DND-41 (cell line): ENCODE measurements around the gene SEMA5A.

ENCODE experiments used
- ATAC-seq: fragments of 200-7000 bp; cut with Tn5 transposase; 3 replicates; pipeline ENCODE4 v1.9.1; 2021; ENCODE audit warnings: low read depth; ENCODE audit not compliant: insufficient read depth
- DNase-seq: peaks from one replicate; pipeline ENCODE4 v3.0.0-alpha.2; 2020
- H2AFZ ChIP-seq: 2 replicates; pipeline ENCODE4 v1.6.0; 2012; ENCODE audit warnings: low read depth, low read length
- H3K27ac ChIP-seq: 2 replicates; pipeline ENCODE4 v1.5.1; 2012; ENCODE audit warnings: low read length, inconsistent platforms
- H3K27me3 ChIP-seq: fragments of 200-600 bp; sonication (generic); 2 replicates; pipeline ENCODE4 v1.6.0; 2012; ENCODE audit warnings: low read length, mild to moderate bottlenecking, inconsistent platforms; ENCODE audit not compliant: insufficient read depth, poor library complexity
- H3K36me3 ChIP-seq: 2 replicates; pipeline ENCODE4 v1.5.1; 2012; ENCODE audit warnings: low read length, inconsistent platforms; ENCODE audit not compliant: insufficient read depth
- H3K4me1 ChIP-seq: 2 replicates; pipeline ENCODE4 v1.5.1; 2012; ENCODE audit warnings: mild to moderate bottlenecking, low read length; ENCODE audit not compliant: insufficient read depth
- H3K4me2 ChIP-seq: 2 replicates; pipeline ENCODE4 v1.6.0; 2012; ENCODE audit warnings: mild to moderate bottlenecking, moderate library complexity, low read length, inconsistent platforms; ENCODE audit not compliant: insufficient read depth
- H3K4me3 ChIP-seq, 2 experiments: fragments of 200-600 bp in 1 of 2; shearing (Covaris generic) in 1 of 2; 2 replicates each; pipeline ENCODE4 v1.5.1; 2012 to 2016; ENCODE audit warnings: inconsistent platforms in 2 of 2, low read length in 2 of 2, mild to moderate bottlenecking in 2 of 2, low read depth in 1 of 2, moderate library complexity in 1 of 2
- H3K79me2 ChIP-seq: 2 replicates; pipeline ENCODE4 v1.6.0; 2012; ENCODE audit warnings: low read length, inconsistent platforms; ENCODE audit not compliant: insufficient read depth
- H3K9ac ChIP-seq: 2 replicates; pipeline ENCODE4 v1.6.0; 2012; ENCODE audit warnings: low read depth, mild to moderate bottlenecking, inconsistent platforms, low read length, moderate library complexity
- H3K9me3 ChIP-seq: 2 replicates; pipeline ENCODE4 v1.5.1; 2012; ENCODE audit warnings: low read length, moderate library complexity, mild to moderate bottlenecking, inconsistent platforms; ENCODE audit not compliant: insufficient read depth, severe bottlenecking
- H4K20me1 ChIP-seq: 2 replicates; pipeline ENCODE4 v1.6.0; 2012; ENCODE audit warnings: low read length; ENCODE audit not compliant: insufficient read depth
- EZH2 ChIP-seq: IDR thresholded peaks from 3 replicates; pipeline ENCODE4 v1.6.1; 2012; ENCODE audit warnings: borderline replicate concordance, low read depth, mild to moderate bottlenecking, moderate library complexity, low read length, inconsistent platforms; ENCODE audit not compliant: severe bottlenecking
- TF ChIP-seq, protein P1 (sequence below): IDR thresholded peaks from 2 replicates; pipeline ENCODE4 v1.5.1; 2012; ENCODE audit warnings: borderline replicate concordance, low read length, moderate library complexity, mild to moderate bottlenecking; ENCODE audit not compliant: poor library complexity, severe bottlenecking; ENCODE audit errors: extremely low read depth

SEMA5A gene

DNA sequence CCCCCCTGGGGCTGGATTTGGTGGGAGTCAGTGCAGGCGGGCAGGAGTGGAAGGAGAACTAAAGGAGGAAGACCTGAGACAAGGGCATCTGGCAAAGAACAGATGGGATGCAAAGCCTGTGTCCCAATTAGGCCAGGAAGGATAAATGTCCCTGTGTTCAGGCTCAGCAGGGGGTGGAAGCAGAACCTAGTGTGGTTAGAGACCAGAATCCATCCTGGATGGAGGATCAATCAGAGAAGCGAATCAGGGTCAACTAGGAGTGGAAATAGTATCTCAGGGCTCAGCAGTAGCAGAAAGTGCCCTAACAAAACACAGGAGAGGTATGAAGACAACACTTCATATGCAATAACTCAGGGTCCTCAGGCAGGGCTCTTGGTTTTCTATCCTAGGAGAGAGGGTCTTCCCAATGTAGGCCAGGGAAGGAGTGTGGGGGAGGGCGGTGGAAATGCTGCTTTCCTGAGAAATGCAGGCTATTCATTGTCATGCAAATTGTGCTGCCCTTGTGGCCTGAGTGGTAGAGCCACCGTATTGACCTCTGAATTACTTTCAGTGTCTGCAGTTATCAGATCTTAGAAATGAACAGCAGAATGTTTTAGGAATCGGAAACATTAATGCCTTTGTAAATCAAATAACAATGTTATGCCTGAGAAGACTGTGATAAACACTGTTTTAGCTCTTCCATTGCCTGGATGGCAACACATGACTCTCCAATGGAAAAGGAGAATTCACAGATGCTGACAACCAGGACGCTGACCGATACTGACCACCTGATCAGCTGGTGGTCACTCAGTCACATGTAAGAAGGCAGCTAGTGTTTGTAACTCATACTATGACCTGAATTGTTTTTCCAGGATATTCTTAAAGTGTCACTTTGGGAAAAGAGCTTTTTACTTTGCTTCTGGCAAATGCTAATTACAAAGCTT lies 323.6 kb downstream of the SEMA5A start:
- H3K4me1 ChIP-seq = no peaks in the 10 kb centered on the region
- H4K20me1 ChIP-seq = no peaks in the 10 kb centered on the region
- no peak overlapping the region for H3K27ac ChIP-seq
- H3K9ac ChIP-seq = no peak overlapping the region
- ATAC-seq (no peak), DNase-seq (no peak)
- H3K79me2 ChIP-seq = no peaks in the 10 kb centered on the region
- H3K9me3 ChIP-seq = no peaks in the 10 kb centered on the region
- no peaks in the 10 kb centered on the region for H3K36me3 ChIP-seq
- H3K27me3 ChIP-seq = no peaks in the 10 kb centered on the region
- no peak overlapping the region for H2AFZ ChIP-seq
- no peak overlapping the region for H3K4me2 ChIP-seq
- TF ChIP-seq, protein P1, sequence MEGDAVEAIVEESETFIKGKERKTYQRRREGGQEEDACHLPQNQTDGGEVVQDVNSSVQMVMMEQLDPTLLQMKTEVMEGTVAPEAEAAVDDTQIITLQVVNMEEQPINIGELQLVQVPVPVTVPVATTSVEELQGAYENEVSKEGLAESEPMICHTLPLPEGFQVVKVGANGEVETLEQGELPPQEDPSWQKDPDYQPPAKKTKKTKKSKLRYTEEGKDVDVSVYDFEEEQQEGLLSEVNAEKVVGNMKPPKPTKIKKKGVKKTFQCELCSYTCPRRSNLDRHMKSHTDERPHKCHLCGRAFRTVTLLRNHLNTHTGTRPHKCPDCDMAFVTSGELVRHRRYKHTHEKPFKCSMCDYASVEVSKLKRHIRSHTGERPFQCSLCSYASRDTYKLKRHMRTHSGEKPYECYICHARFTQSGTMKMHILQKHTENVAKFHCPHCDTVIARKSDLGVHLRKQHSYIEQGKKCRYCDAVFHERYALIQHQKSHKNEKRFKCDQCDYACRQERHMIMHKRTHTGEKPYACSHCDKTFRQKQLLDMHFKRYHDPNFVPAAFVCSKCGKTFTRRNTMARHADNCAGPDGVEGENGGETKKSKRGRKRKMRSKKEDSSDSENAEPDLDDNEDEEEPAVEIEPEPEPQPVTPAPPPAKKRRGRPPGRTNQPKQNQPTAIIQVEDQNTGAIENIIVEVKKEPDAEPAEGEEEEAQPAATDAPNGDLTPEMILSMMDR = no peak
- no peak for TF ChIP-seq EZH2
- H3K4me3 ChIP-seq = no peak overlapping the region

DNA sequence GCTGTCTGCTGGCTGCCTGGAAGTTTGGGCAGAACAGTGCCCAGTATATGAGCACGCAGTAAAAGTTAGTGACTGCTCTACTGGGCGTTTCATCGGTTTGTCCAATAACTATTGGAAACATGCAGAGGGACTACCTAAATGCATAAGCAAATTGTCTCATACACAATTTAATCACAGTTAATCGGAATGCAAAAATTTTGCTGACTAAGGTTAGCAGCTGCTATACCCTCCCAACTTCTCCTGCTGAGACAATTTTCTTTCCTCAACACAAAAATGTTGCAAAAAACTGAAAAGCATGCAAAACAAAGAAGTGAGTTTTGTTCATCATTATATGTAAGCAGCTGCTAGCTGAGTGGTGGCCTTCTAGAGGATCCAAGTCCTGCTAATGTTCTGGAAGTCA lies 327.5 kb downstream of the SEMA5A start:
- Histone ChIP-seq H3K9ac (no peak overlapping the region), H3K27me3 (no peaks in the 10 kb centered on the region), H3K4me1 (no peaks in the 10 kb centered on the region), H3K79me2 (no peaks in the 10 kb centered on the region), H3K4me3 (no peak overlapping the region), H2AFZ (no peak overlapping the region), H3K4me2 (no peak overlapping the region), H3K9me3 (no peaks in the 10 kb centered on the region), H3K27ac (no peak overlapping the region), H3K36me3 (no peaks in the 10 kb centered on the region), H4K20me1 (no peaks in the 10 kb centered on the region)
- ATAC-seq = no peak
- DNase-seq = no peak
- TF ChIP-seq, protein P1 = no peak
- TF ChIP-seq EZH2 = no peak

DNA sequence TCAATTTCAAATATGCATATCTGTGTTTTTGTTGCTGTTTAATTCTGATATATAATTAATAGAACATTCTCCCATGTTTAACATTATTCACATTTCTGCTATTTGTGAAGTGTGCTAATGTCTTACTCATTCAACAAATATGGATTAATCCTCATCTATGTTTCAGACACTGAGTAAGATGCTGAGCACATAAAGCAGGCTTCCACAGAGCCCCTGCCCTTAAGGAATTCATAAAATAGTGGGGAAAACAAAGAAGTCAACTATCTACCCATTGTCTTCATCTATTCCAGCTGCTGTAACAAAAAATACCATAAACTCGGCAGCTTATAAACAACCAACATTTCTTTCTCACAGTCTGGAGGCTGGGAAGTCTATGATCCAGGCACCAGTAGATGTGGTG lies 333.3 kb downstream of the SEMA5A start:
- H3K4me3 ChIP-seq = no peak overlapping the region
- no peak for ATAC-seq
- H2AFZ ChIP-seq = no peak overlapping the region
- H3K27me3 ChIP-seq = no peaks in the 10 kb centered on the region
- TF ChIP-seq, protein P1 = no peak
- no peak for TF ChIP-seq EZH2
- no peak overlapping the region for H3K9ac ChIP-seq
- H4K20me1 ChIP-seq = no peaks in the 10 kb centered on the region
- no peaks in the 10 kb centered on the region for H3K79me2 ChIP-seq
- H3K4me2 ChIP-seq = no peak overlapping the region
- DNase-seq = no peak
- H3K4me1 ChIP-seq = no peaks in the 10 kb centered on the region
- no peaks in the 10 kb centered on the region for H3K9me3 ChIP-seq
- no peak overlapping the region for H3K27ac ChIP-seq
- H3K36me3 ChIP-seq = no peaks in the 10 kb centered on the region
